ENCODE data around the gene MAMSTR. TPM values are rescaled to one million over a fixed set of nuclear protein-coding genes. Genes with fewer than 3 reads are reported as not detected.

The MAMSTR gene
- total RNA-seq, 1 experiment from 2014 or later: 0.34 TPM

DNA sequence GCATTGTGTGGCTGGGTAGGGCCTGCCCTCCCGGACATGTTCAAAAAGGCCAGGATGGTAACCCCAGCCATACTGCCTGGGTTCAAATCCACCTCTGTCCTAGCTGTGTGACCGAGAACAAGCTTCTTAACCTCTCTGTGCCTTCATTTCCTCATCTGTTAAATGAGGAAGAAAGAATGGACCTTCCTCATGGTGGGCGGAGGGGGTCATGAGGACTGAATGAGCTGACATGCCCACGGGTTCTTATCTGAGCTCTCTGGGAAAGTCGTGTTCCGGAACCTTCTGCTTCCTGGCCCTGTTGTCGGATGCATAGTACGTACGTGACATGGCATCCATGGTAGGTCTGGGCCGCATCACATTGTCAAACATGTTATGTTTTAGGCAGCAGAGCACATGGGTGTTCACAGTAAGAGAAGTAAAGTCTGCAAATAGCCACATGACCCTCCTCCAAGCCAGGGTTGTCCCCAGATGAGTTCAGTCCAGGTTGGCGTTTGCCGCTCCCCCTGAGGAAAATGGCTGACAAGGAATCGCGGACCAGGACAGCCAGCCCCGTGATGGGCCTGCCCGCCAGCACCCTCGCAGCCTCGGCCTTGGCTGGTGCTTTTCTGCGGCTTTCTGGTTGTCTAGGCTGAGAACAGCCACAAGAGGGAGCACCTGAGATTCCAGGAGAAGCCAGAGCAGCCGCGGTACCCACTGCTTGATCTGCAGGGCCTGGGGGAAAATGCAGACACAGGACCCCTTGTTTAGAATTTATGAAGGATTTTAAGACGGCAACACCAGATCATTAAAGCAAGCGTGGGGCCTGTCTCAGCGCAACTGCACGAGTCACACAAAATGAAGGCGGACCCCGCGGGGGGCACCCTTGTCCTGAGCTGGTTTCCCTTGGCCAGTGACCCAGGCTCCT is 44.4 kb downstream of the MAMSTR start:
- peak; percentile 80 for DNase-seq (ENCODE audit: low read depth)
- in situ Hi-C loops (cut with HindIII; ENCODE audit: low pct_unique_long_range_greater_than_20kb, low sequenced_read_pairs): no loop called here

DNA sequence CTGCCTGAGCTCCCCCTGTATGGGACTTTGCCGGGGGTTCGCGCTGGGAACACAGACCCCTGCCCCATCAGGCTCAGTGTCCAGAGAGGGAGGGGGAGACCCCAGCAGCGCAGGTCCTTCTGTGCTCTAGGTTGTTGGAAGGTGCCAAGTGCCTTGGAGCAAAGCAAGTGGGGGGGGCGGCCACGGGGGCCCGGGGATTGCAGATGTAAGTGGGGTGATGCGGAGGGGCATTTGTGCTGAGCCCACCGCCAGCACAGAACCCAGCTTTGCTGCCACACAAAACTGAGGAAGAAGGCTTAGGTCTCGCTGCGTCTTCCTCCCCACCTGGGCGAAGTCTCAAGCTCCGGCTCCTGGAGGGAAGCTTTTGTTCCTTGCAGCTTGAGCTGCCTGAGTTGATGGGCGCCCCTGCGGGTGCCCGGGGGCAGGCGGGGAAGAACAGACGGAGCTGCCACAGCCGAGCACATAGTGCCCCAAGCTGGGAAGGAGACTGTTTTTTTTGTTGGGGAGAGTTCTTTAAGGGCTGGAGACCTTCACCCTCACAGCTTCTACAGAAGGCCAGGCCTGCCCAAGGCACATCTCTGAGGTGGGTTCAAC is 45.2 kb downstream of the MAMSTR start:
- in situ Hi-C loops (cut with HindIII; ENCODE audit: low pct_unique_long_range_greater_than_20kb, low sequenced_read_pairs): no loop called here
- no peak for DNase-seq (ENCODE audit: low read depth)

GRCh38 chr19:48673436-48674100 is 46.0 kb downstream of the MAMSTR start:
- in situ Hi-C loops (cut with HindIII; ENCODE audit: low pct_unique_long_range_greater_than_20kb, low sequenced_read_pairs): no loop called here
- no peak for DNase-seq (ENCODE audit: low read depth)

GRCh38 chr19:48672994-48673393 is 46.5 kb downstream of the MAMSTR start, which contains the start of gene NTN5:
TSS of gene NTN5 (minus strand) at chr19:48673017. CDS start at chr19:48670986, 2,031 bp downstream.
- in situ Hi-C loops (cut with HindIII; ENCODE audit: low pct_unique_long_range_greater_than_20kb, low sequenced_read_pairs): no loop called here
- DNase-seq (ENCODE audit: low read depth): no peak

- no peak for DNase-seq (ENCODE audit: low read depth)
- in situ Hi-C loops (cut with HindIII; ENCODE audit: low pct_unique_long_range_greater_than_20kb, low sequenced_read_pairs): no loop called here
These were observed 48.0 kb downstream of the MAMSTR start for GRCh38 chr19:48671446-48671995.

GRCh38 chr19:48670699-48671445 is 48.7 kb downstream of the MAMSTR start:
- in situ Hi-C loops (cut with HindIII; ENCODE audit: low pct_unique_long_range_greater_than_20kb, low sequenced_read_pairs): no loop called here
- DNase-seq (ENCODE audit: low read depth): no peak

GRCh38 chr19:48669903-48670668 is 49.4 kb downstream of the MAMSTR start:
- in situ Hi-C loops (cut with HindIII; ENCODE audit: low pct_unique_long_range_greater_than_20kb, low sequenced_read_pairs): no loop called here
- no peak for DNase-seq (ENCODE audit: low read depth)

DNA sequence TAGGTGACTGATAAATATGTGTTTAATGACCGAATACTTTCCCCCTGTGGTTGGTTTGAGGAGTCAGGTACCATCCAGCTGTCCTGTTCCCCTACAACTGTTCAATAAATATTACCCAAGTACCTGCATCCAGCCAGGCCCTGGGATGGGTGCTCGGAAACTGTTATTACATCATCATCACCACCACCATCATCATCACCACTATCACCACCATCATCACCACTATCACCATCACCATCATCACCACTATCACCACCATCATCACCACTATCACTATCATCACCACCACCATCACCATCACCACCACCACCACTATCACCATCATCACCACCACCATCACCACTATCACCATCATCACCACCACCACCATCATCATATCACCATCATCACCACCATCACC is 50.8 kb downstream of the MAMSTR start:
- in situ Hi-C loops (cut with HindIII; ENCODE audit: low pct_unique_long_range_greater_than_20kb, low sequenced_read_pairs): no loop called here
- DNase-seq (ENCODE audit: low read depth): no peak

DNA sequence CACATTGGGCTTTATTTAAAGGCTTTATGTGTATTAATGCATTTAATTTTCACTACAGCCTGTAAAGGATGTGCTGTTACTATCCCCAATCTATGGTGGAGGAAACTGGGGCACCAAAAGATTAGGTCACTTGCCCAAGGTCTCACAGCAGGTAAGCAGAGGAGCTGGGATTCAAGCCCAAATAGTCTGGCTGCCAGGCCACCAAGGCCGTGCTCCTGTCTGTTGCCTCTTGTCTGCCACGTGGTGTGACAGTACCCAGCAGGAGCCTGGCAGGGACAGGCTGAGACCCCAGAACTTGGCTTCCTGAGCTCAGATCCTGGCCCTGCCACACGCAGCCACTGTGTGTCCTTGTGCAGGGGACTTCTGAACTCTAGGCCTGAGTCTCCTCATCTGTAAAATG is 51.2 kb downstream of the MAMSTR start:
- DNase-seq (ENCODE audit: low read depth): no peak
- in situ Hi-C loops (cut with HindIII; ENCODE audit: low pct_unique_long_range_greater_than_20kb, low sequenced_read_pairs): no loop called here

- in situ Hi-C loops (cut with HindIII; ENCODE audit: low pct_unique_long_range_greater_than_20kb, low sequenced_read_pairs): no loop called here
- DNase-seq (ENCODE audit: low read depth): no peak
These were observed 53.7 kb downstream of the MAMSTR start for GRCh38 chr19:48665786-48666185.

DNA sequence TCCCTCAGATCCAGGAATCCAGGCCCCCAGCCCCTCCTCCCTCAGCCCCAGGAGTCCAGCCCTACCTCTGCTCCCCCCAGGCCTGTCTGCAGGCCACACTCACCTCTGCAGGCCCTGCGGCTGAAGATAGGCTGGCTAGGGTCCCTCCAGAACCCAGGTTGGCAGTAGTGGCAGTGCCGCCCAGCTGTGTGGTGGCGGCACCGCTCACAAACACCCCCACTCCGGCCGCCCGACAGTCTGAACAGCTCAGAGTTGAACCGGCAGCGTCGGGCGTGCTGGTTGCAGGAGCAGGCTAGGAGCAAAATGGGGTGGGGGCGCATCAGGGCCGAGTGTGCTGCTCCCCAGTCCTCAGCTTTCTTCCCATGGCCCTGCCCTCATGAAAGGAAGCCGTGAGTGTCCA is 55.0 kb downstream of the MAMSTR start:
- DNase-seq (ENCODE audit: low read depth): no peak
- in situ Hi-C loops (cut with HindIII; ENCODE audit: low pct_unique_long_range_greater_than_20kb, low sequenced_read_pairs): no loop called here

DNA sequence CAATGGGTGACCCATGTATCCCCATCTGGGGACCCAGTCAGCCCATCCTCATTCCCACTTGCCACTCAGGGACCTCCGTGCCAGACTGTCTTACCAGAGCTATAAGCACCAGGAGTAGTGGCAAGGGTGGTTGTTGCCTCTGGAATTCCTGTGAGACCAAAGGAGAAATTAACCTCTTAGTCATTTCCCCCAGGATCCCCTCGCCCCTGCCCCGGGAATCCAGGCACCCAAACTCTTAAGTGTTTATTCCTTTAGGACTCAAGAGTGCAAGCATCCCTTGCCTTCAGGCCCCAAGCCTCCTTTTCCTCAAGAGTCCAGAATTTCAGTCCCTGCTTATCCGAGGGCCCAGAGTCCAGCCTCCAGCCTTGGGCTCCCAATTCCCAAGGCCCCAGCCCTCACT is 55.9 kb downstream of the MAMSTR start:
- no peak for DNase-seq (ENCODE audit: low read depth)
- in situ Hi-C loops (cut with HindIII; ENCODE audit: low pct_unique_long_range_greater_than_20kb, low sequenced_read_pairs): no loop called here

Other genes starting within 250 kb of the MAMSTR start
- 4.2 and 10.5 TPM in 2 replicates for gene LMTK3, start 207.9 kb downstream of the MAMSTR start, total RNA-seq (2014; rRNA removed; shearing (Covaris generic); ENCODE audit: low replicate concordance)
- gene SULT2B1, start 167.6 kb downstream of the MAMSTR start, total RNA-seq (2014; rRNA removed; shearing (Covaris generic); ENCODE audit: low replicate concordance): 0.20 TPM in 1 of 2 replicates, not detected in the other
- gene SPACA4, start 113.0 kb downstream of the MAMSTR start, total RNA-seq (2014; rRNA removed; shearing (Covaris generic); ENCODE audit: low replicate concordance): not detected in 2 replicates
- gene FAM83E, start 104.6 kb downstream of the MAMSTR start, total RNA-seq (2014; rRNA removed; shearing (Covaris generic); ENCODE audit: low replicate concordance): not detected in 2 replicates
- 2,144 and 2,176 TPM in 2 replicates for gene RPL18, start 100.5 kb downstream of the MAMSTR start, total RNA-seq (2014; rRNA removed; shearing (Covaris generic); ENCODE audit: low replicate concordance)
- 3.6 and 4.8 TPM in 2 replicates for gene SPHK2, start 100.2 kb downstream of the MAMSTR start, total RNA-seq (2014; rRNA removed; shearing (Covaris generic); ENCODE audit: low replicate concordance)
- 6.2 and 15.1 TPM in 2 replicates for gene DBP, start 82.3 kb downstream of the MAMSTR start, total RNA-seq (2014; rRNA removed; shearing (Covaris generic); ENCODE audit: low replicate concordance)
- gene CA11, start 73.5 kb downstream of the MAMSTR start, total RNA-seq (2014; rRNA removed; shearing (Covaris generic); ENCODE audit: low replicate concordance): 0.46 and 2.2 TPM in 2 replicates
- 1.5 TPM in 1 of 2 replicates, not detected in the other for gene NTN5, start 46.7 kb downstream of the MAMSTR start, total RNA-seq (2014; rRNA removed; shearing (Covaris generic); ENCODE audit: low replicate concordance)
- not detected in 2 replicates for gene FUT2, start 23.8 kb downstream of the MAMSTR start, total RNA-seq (2014; rRNA removed; shearing (Covaris generic); ENCODE audit: low replicate concordance)
- gene RASIP1, start 20.9 kb upstream of the MAMSTR start, total RNA-seq (2014; rRNA removed; shearing (Covaris generic); ENCODE audit: low replicate concordance): not detected in 2 replicates
- 2.4 TPM in 1 of 2 replicates, not detected in the other for gene IZUMO1, start 27.2 kb upstream of the MAMSTR start, total RNA-seq (2014; rRNA removed; shearing (Covaris generic); ENCODE audit: low replicate concordance)
- gene FUT1, start 32.9 kb upstream of the MAMSTR start, total RNA-seq (2014; rRNA removed; shearing (Covaris generic); ENCODE audit: low replicate concordance): 2.9 and 3.1 TPM in 2 replicates
- not detected in 2 replicates for gene FGF21, start 35.8 kb upstream of the MAMSTR start, total RNA-seq (2014; rRNA removed; shearing (Covaris generic); ENCODE audit: low replicate concordance)
- 73.5 and 83.0 TPM in 2 replicates for gene BCAT2, start 91.3 kb upstream of the MAMSTR start, total RNA-seq (2014; rRNA removed; shearing (Covaris generic); ENCODE audit: low replicate concordance)
- 33.6 and 56.7 TPM in 2 replicates for gene HSD17B14, start 116.8 kb upstream of the MAMSTR start, total RNA-seq (2014; rRNA removed; shearing (Covaris generic); ENCODE audit: low replicate concordance)
- 0.70 and 11.5 TPM in 2 replicates for gene PLEKHA4, start 148.9 kb upstream of the MAMSTR start, total RNA-seq (2014; rRNA removed; shearing (Covaris generic); ENCODE audit: low replicate concordance)
- gene PPP1R15A, start 152.7 kb upstream of the MAMSTR start, total RNA-seq (2014; rRNA removed; shearing (Covaris generic); ENCODE audit: low replicate concordance): 51.0 and 52.5 TPM in 2 replicates
- gene TULP2, start 179.0 kb upstream of the MAMSTR start, total RNA-seq (2014; rRNA removed; shearing (Covaris generic); ENCODE audit: low replicate concordance): not detected in 2 replicates
- 338 and 348 TPM in 2 replicates for gene NUCB1, start 180.6 kb upstream of the MAMSTR start, total RNA-seq (2014; rRNA removed; shearing (Covaris generic); ENCODE audit: low replicate concordance)
- gene DHDH, start 214.0 kb upstream of the MAMSTR start, total RNA-seq (2014; rRNA removed; shearing (Covaris generic); ENCODE audit: low replicate concordance): 1.6 and 4.4 TPM in 2 replicates
- gene BAX, start 235.2 kb upstream of the MAMSTR start, total RNA-seq (2014; rRNA removed; shearing (Covaris generic); ENCODE audit: low replicate concordance): 188 and 220 TPM in 2 replicates
- 13,494 and 14,762 TPM in 2 replicates for gene FTL, start 245.6 kb upstream of the MAMSTR start, total RNA-seq (2014; rRNA removed; shearing (Covaris generic); ENCODE audit: low replicate concordance)

Data from Caki2 (cell line).